AG09309 (cell line): ENCODE results near the gene COL9A3.
A peak's percentile ranks its signal among the peaks of the same experiment; 100 is the strongest.

Source experiments
- DNase-seq: peaks from one replicate; pipeline ENCODE4 v3.0.0-alpha.2; 2010; ENCODE audit warnings: low read depth
- H3K4me3 ChIP-seq: 2 replicates; pipeline ENCODE4 v1.5.1; 2011; ENCODE audit warnings: mild to moderate bottlenecking, low read depth, low read length, moderate library complexity; ENCODE audit not compliant: control insufficient read depth
- CTCF ChIP-seq: IDR thresholded peaks from 2 replicates; pipeline ENCODE4 v1.5.1; 2011; ENCODE audit warnings: mild to moderate bottlenecking, low read depth, low read length, inconsistent platforms; ENCODE audit not compliant: insufficient read depth, control insufficient read depth; ENCODE audit errors: missing control alignments

COL9A3 gene

GRCh38 chr20:62816884-62817873 is at the start of gene COL9A3:
Gene COL9A3, plus strand, starts transcription at chr20:62817050. Its CDS starts 15 bp downstream, at chr20:62817065.
- peak within 1 kb of the TSS; percentile 28 for H3K4me3 ChIP-seq
- no peak for DNase-seq
- no peak for TF ChIP-seq CTCF

GRCh38 chr20:62768234-62768546 is 48.7 kb upstream of the COL9A3 start:
- no peak overlapping the region for H3K4me3 ChIP-seq
- TF ChIP-seq CTCF = no peak
- DNase-seq = no peak

- no peak overlapping the region for H3K4me3 ChIP-seq
- DNase-seq = peak; percentile 14
- TF ChIP-seq CTCF = no peak
Observed at GRCh38 chr20:62768551-62769287, 48.1 kb upstream of the COL9A3 start.

GRCh38 chr20:62769346-62770071 is 47.3 kb upstream of the COL9A3 start:
- DNase-seq = no peak
- TF ChIP-seq CTCF = no peak

GRCh38 chr20:62770111-62770910 is 46.5 kb upstream of the COL9A3 start:
- no peak for DNase-seq
- H3K4me3 ChIP-seq = no peak overlapping the region
- TF ChIP-seq CTCF = no peak

More at GRCh38 chr20:62769346-62770071, 47.3 kb upstream of the COL9A3 start:
- no peak overlapping the region for H3K4me3 ChIP-seq
